HepG2 (cell line): ENCODE measurements around the gene IDH3G. TPM values are rescaled to one million over a fixed set of nuclear protein-coding genes. Genes with fewer than 3 reads are reported as not detected.

Experiments used
- ARHGAP35 ChIP-seq: sonication (generic); formaldehyde crosslinking; IDR thresholded peaks from 2 replicates; pipeline ENCODE4 v1.9.0; 2022; ENCODE audit warnings: mild to moderate bottlenecking, inconsistent platforms, moderate library complexity, missing genetic modification reagents, borderline replicate concordance
- ATF7 ChIP-seq, 2 experiments: fragments of 450-650 bp in 1 of 2; sonication (generic) in 1 of 2; formaldehyde crosslinking in 1 of 2; IDR thresholded peaks; 2 replicates each; pipeline versions ENCODE4 v1.4.0 to v1.6.1; 2016 to 2020; ENCODE audit warnings: antibody characterized with exemption in 1 of 2, mild to moderate bottlenecking in 1 of 2, missing genetic modification reagents in 1 of 2
- BCL3 ChIP-seq: sonication (generic); formaldehyde crosslinking; IDR thresholded peaks from 2 replicates; pipeline ENCODE4 v1.5.1; 2020; ENCODE audit warnings: mild to moderate bottlenecking, missing genetic modification reagents, moderate library complexity
- FOSL2 ChIP-seq: sonication (generic); formaldehyde crosslinking; IDR thresholded peaks from 2 replicates; pipeline ENCODE4 v1.4.0; 2020; ENCODE audit warnings: missing genetic modification reagents
- FOXJ3 ChIP-seq: sonication (generic); formaldehyde crosslinking; IDR thresholded peaks from 2 replicates; pipeline ENCODE4 v1.4.0; 2020; ENCODE audit warnings: missing genetic modification reagents, mild to moderate bottlenecking, borderline replicate concordance
- GTF2F1 ChIP-seq: fragments of 150-350 bp; IDR thresholded peaks from 2 replicates; pipeline ENCODE4 v1.6.1; 2014; ENCODE audit warnings: low read length
- HNRNPUL1 ChIP-seq: fragments of 200-400 bp; formaldehyde crosslinking; IDR thresholded peaks from 2 replicates; pipeline ENCODE4 v1.6.1; 2017; ENCODE audit warnings: low read depth, mild to moderate bottlenecking, low read length, moderate library complexity
- SMC3 ChIP-seq: IDR thresholded peaks from 2 replicates; pipeline ENCODE4 v1.6.1; 2011; ENCODE audit warnings: low read length, improper control_type of control experiment
- SP2 ChIP-seq: sonication (generic); formaldehyde crosslinking; IDR thresholded peaks from 2 replicates; pipeline ENCODE4 v1.5.1; 2020; ENCODE audit warnings: mild to moderate bottlenecking, missing genetic modification reagents
- ZBTB7B ChIP-seq: sonication (generic); formaldehyde crosslinking; IDR thresholded peaks from 2 replicates; pipeline ENCODE4 v1.4.0; 2020; ENCODE audit warnings: missing genetic modification reagents
- ZFP36 ChIP-seq: fragments of 150-350 bp; IDR thresholded peaks from 2 replicates; pipeline ENCODE4 v1.6.1; 2018; ENCODE audit warnings: borderline replicate concordance, low read length, low read depth; ENCODE audit not compliant: partially characterized antibody
- ZNF256 ChIP-seq: sonication (generic); formaldehyde crosslinking; conservative IDR thresholded peaks from 2 replicates; pipeline ENCODE4 v1.4.0; 2020; ENCODE audit warnings: missing genetic modification reagents
- ZNF331 ChIP-seq: sonication (generic); formaldehyde crosslinking; IDR thresholded peaks from 2 replicates; pipeline ENCODE4 v1.4.0; 2020; ENCODE audit warnings: missing genetic modification reagents
- ZNF383 ChIP-seq: sonication (generic); formaldehyde crosslinking; IDR thresholded peaks from 2 replicates; pipeline ENCODE4 v1.4.0; 2020; ENCODE audit warnings: missing genetic modification reagents, mild to moderate bottlenecking, borderline replicate concordance
- ZNF740 ChIP-seq: sonication (generic); formaldehyde crosslinking; IDR thresholded peaks from 2 replicates; pipeline ENCODE4 v1.4.0; 2020; ENCODE audit warnings: missing genetic modification reagents
- ZSCAN12 ChIP-seq: sonication (generic); formaldehyde crosslinking; IDR thresholded peaks from 2 replicates; pipeline ENCODE4 v1.9.0; 2021; ENCODE audit warnings: mild to moderate bottlenecking, missing genetic modification reagents
- ZZZ3 ChIP-seq: sonication (generic); formaldehyde crosslinking; IDR thresholded peaks from 2 replicates; pipeline ENCODE4 v1.4.0; 2020; ENCODE audit warnings: missing genetic modification reagents, mild to moderate bottlenecking, borderline replicate concordance
- polyA plus RNA-seq, 8 experiments: library from polyadenylated mRNA; depleted of rRNA in 3 of 8; stranded (reverse) in 7 of 8; unstranded in 1 of 8; fragments of >200 nt; fragmentation: Illumina TruSeq in 4 of 8; extraction: Trizol in 4 of 8; gene quantifications; 2 replicates each; pipeline versions ENCODE4 v1.2.1 to v1.2.3, GENCODE V29; 2011 to 2016; ENCODE audit warnings: low read depth in 4 of 8, missing spikeins in 1 of 8, mixed read lengths in 1 of 8; ENCODE audit not compliant: insufficient read depth in 1 of 8
- total RNA-seq, 5 experiments: library from RNA; depleted of rRNA; stranded (reverse); fragments of >200 nt; fragmentation: Illumina TruSeq; extraction: Trizol; gene quantifications; 2 replicates each; pipeline ENCODE4 v1.2.3, GENCODE V29; 2016; ENCODE audit warnings: low read depth in 1 of 5
- TF ChIP-seq, protein P1 (sequence below): sonication (generic); formaldehyde crosslinking; IDR thresholded peaks from 2 replicates; pipeline ENCODE4 v1.9.0; 2021; ENCODE audit warnings: mild to moderate bottlenecking, missing genetic modification reagents
- TF ChIP-seq, protein P2 (sequence below): sonication (generic); formaldehyde crosslinking; IDR thresholded peaks from 2 replicates; pipeline ENCODE4 v1.4.0; 2020; ENCODE audit warnings: missing genetic modification reagents

The IDH3G gene
- total and polyA plus RNA-seq, 2 of the 13 experiments (the other 11 are each of a cell fraction or from before 2014, with no cell fraction given), result 18.7 to 35.5 TPM

- TF ChIP-seq SMC3 (no peak), ATF7 (IDR thresholded peaks at IDR 0.05) (no peak), ATF7 (CRISPR knock-in tag; IDR thresholded peaks at IDR 0.05) (no peak), FOXJ3 (CRISPR knock-in tag) (no peak), ZNF256 (CRISPR knock-in tag) (no peak), BCL3 (CRISPR knock-in tag) (no peak), HNRNPUL1 (no peak), ZSCAN12 (CRISPR knock-in tag) (no peak), GTF2F1 (no peak), ARHGAP35 (CRISPR knock-in tag) (no peak), FOSL2 (no peak), ZZZ3 (no peak), SP2 (CRISPR knock-in tag) (no peak), ZNF740 (peak; percentile 41; the same call in 1 of the 2 replicates), ZBTB7B (CRISPR knock-in tag) (no peak), ZNF383 (CRISPR knock-in tag) (no peak), ZNF331 (no peak), ZFP36 (no peak)
- TF ChIP-seq, protein P1, sequence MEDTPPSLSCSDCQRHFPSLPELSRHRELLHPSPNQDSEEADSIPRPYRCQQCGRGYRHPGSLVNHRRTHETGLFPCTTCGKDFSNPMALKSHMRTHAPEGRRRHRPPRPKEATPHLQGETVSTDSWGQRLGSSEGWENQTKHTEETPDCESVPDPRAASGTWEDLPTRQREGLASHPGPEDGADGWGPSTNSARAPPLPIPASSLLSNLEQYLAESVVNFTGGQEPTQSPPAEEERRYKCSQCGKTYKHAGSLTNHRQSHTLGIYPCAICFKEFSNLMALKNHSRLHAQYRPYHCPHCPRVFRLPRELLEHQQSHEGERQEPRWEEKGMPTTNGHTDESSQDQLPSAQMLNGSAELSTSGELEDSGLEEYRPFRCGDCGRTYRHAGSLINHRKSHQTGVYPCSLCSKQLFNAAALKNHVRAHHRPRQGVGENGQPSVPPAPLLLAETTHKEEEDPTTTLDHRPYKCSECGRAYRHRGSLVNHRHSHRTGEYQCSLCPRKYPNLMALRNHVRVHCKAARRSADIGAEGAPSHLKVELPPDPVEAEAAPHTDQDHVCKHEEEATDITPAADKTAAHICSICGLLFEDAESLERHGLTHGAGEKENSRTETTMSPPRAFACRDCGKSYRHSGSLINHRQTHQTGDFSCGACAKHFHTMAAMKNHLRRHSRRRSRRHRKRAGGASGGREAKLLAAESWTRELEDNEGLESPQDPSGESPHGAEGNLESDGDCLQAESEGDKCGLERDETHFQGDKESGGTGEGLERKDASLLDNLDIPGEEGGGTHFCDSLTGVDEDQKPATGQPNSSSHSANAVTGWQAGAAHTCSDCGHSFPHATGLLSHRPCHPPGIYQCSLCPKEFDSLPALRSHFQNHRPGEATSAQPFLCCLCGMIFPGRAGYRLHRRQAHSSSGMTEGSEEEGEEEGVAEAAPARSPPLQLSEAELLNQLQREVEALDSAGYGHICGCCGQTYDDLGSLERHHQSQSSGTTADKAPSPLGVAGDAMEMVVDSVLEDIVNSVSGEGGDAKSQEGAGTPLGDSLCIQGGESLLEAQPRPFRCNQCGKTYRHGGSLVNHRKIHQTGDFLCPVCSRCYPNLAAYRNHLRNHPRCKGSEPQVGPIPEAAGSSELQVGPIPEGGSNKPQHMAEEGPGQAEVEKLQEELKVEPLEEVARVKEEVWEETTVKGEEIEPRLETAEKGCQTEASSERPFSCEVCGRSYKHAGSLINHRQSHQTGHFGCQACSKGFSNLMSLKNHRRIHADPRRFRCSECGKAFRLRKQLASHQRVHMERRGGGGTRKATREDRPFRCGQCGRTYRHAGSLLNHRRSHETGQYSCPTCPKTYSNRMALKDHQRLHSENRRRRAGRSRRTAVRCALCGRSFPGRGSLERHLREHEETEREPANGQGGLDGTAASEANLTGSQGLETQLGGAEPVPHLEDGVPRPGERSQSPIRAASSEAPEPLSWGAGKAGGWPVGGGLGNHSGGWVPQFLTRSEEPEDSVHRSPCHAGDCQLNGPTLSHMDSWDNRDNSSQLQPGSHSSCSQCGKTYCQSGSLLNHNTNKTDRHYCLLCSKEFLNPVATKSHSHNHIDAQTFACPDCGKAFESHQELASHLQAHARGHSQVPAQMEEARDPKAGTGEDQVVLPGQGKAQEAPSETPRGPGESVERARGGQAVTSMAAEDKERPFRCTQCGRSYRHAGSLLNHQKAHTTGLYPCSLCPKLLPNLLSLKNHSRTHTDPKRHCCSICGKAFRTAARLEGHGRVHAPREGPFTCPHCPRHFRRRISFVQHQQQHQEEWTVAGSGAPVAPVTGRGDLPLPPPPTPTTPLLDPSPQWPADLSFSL (CRISPR knock-in tag), result no peak
- TF ChIP-seq, protein P2, sequence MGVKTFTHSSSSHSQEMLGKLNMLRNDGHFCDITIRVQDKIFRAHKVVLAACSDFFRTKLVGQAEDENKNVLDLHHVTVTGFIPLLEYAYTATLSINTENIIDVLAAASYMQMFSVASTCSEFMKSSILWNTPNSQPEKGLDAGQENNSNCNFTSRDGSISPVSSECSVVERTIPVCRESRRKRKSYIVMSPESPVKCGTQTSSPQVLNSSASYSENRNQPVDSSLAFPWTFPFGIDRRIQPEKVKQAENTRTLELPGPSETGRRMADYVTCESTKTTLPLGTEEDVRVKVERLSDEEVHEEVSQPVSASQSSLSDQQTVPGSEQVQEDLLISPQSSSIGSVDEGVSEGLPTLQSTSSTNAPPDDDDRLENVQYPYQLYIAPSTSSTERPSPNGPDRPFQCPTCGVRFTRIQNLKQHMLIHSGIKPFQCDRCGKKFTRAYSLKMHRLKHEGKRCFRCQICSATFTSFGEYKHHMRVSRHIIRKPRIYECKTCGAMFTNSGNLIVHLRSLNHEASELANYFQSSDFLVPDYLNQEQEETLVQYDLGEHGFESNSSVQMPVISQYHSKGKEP, result no peak
These were observed 28.8 kb downstream of the IDH3G start (continued) for GRCh38 chrX:153765138-153766079.
